SKM-1 (cell line): ENCODE data around the gene PRKAR1B.

ENCODE experiments used
- DNase-seq: peaks from one replicate; lab custom pipeline; 2025; ENCODE audit not compliant: unreplicated experiment; lab: John Stamatoyannopoulos, UW

The PRKAR1B gene

GRCh38 chr7:594212-594913 lies 132.7 kb downstream of the PRKAR1B start:
- DNase-seq: no peak

DNA sequence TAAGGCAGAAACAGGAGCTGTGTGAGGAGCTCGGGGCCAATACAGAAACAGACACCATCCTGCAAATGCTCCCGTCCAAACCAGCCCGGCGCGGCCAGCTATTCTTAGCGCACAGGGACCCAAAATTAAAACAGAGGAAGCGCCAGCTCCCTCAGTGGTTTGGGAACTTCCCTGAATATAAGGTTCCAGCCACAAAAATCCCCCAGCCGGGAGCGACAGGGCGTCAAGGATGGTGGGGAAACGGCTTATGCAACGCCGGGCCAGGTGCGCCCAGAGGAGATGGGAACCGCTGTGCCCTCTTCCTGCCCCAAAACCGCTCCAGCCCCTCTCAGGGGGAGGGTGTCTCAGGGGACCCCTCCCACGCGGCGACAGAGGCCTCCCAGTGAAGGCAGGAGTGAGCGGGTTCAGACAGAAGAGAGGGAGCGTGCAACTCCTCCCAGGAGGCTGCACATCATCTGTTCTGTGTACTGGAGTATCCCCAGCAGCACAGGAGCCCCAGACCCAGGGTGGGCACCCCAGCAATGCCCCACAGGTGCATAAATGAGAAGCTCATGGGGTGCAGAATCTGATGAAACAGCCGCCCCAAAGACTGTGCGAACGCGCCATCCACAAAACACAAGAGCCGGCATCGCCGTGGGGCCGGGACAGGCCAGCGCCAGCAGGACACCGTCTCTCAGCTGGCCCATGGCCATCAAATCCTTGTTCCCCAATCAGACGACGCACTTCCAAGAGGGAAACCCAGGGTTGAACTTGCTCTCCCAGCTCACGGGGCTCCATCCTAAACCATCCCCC lies 133.6 kb downstream of the PRKAR1B start:
- no peak for DNase-seq

DNA sequence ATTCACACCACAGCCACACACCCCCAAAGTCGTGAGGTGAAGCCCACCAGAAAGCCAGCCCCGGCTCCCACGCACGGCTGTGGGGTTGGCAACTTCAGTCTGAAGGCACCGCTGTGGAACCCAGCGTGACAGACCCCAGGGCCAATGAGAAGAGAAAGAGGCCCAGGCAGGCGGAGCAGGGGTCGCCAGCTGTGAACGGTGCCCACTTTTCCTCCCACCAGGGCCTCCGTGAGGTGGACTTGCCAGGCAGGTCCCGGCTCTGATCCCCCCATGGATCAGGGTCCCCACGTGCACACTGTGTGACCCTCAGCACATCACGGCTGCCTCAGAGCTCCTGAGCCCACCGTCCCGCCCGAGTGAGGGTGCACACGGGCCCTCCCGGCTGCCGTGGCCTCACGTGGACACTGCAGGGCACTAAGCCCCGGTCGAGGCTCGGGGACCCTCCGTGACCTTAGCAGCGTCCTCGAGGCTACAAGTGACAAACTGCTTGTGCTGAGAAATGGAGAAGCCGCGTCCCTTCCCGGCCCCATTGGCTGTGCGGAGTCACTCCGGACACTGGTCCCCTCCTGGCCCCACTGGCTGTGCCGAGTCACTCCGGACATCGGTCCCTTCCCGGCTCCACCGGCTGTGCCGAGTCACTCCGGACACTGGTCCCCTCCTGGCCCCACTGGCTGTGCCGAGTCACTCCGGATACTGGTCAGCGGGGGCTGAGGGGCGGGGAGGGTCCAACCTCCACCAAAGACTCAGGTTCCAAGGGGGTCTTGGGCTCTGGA lies 135.0 kb downstream of the PRKAR1B start:
- DNase-seq: no peak

GRCh38 chr7:590731-591551 lies 136.1 kb downstream of the PRKAR1B start:
- no peak for DNase-seq

DNA sequence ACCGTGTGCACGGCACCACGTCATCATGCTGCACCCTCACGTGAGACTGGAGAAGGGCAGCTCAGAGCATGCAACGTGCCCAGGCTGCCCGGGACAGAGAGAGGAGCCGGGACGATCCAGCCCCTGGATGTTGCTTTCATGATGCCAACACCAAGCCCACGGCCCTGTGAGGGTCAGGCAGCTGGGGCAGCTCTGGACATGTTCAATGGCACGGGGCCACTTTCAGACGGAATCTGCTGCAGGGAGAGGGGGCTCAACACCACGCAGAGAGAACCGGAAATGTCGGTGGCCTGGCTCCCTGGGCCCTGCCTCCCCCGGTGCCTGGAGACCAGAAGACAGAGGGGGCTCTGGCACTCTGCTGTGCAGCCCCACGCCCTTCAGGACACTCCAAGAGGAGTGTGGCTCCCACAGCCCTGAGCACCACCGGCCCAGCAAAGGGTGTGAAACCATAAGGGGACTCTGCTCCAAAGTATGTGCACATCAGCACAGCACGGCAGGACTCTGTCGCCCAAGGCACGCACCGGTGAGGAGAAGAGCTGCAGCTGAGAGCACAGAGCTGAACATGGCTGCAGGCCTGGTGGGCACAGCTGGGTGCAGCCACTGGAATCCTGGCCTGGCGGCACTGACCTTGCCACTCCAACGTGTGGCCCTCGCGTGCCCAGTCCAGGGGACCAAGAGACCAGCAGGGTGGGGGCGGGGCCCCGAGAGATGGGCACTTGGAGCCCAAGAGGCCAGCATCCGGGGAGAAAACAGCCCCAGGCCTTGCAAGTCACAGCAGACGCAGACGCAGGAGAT lies 137.1 kb downstream of the PRKAR1B start:
- no peak for DNase-seq

GRCh38 chr7:587767-588166 lies 139.3 kb downstream of the PRKAR1B start:
- no peak for DNase-seq

GRCh38 chr7:586494-586893 lies 140.6 kb downstream of the PRKAR1B start:
- DNase-seq: no peak

GRCh38 chr7:585873-586272 lies 141.2 kb downstream of the PRKAR1B start:
- DNase-seq: no peak

- DNase-seq: no peak
These were observed 141.8 kb downstream of the PRKAR1B start for GRCh38 chr7:585229-585711.

DNA sequence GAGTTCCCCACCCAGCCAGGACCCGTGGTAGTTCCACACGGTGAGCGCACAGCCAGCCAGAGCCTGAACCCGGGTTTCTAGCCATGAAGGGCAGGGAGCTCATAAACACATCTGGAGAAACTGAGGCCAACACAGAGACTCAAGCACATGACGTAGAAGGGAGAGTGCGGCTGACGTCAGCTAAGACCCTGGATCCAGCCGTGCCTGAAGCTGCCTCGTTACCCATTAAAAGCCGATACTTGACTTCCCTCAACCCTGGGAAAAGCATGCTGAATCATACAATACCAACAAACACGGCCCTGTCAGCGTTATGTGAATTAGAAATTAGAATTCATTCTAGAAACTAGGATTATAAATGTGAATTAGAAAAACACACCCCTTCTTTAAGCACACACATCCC lies 142.3 kb downstream of the PRKAR1B start:
- no peak for DNase-seq

GRCh38 chr7:584122-584465 lies 143.0 kb downstream of the PRKAR1B start:
- DNase-seq: no peak

DNA sequence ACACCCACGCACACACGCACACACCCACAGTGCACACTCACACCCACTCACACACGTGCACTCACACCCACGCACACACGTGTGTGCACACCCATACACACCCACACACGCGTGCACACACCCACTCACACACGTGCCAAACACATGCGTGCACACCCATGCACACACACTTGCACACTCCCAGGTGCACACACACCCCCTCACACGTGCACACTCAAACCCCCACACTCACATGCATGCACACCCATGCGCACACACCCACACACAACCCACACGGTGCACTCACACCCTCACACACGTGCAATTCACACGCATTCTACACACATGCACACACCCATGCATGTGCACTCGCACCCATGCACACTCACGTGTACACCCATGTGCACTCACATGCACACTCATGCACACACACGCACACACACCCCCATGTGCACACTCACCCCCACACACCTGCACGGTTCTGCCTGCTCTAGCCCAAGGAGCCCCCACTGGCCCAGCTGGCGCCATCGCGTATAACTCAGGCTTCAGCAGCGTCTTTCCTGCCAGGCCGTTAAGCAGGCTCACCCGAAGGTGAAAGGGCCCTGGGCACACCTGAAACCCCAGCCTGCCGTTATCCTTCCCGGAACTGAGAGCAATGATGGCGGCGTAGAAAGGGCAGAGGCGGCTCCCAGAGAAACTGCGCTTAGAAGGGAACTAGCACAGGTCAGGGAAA lies 143.5 kb downstream of the PRKAR1B start:
- no peak for DNase-seq

GRCh38 chr7:582931-583330 lies 144.2 kb downstream of the PRKAR1B start:
- no peak for DNase-seq

GRCh38 chr7:582081-582835 lies 144.8 kb downstream of the PRKAR1B start:
- no peak for DNase-seq

DNA sequence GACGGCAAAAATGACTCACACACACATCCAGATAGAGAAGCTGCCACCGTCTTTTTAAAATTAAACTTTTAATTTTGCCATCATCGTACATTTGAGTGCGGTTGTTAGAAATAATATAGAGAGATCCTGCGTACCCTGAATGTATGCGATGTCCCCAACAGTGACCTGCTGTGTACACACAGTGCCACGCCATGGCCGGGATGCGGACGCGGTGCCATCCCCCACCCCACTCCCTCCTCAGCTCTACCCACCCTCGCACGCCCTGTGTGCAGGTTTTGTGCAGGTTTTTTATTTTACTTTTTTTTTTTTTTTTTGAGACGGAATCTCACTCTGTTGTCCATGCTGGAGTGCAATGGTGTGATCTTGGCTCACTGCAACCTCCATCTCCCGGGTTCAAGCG lies 148.7 kb downstream of the PRKAR1B start:
- DNase-seq: no peak

DNA sequence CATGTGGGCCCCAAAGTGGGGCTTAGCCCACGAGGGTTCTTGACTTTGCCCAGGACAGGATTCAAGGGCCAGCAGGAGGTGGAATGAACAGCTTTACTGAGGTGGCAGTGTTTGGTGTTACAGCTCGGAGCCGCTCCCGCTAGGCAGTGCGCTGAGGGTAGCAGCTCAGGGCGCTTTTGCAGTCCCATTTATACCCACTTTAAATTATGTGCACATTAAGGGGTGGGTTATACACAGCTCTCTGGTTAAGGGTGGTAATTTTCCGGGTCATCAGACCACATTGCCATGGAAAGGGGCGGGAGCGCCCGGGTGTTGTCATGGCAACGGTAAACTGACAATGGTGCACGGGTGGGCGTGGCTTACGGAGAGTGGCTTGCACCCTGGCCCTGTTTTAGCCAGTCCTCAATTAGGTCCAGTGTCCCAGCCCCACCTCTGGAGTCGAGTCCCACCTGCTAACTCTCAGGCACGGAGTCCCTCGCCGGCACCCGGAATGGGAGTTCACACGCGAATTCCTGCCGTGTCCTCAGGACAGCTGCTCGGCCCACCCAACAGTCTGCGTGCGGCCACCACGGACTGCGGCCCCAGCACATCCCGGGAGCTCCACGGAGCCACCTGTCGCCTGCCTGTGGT lies 149.2 kb downstream of the PRKAR1B start:
- DNase-seq: no peak

GRCh38 chr7:577278-577665 lies 149.8 kb downstream of the PRKAR1B start:
- no peak for DNase-seq

DNA sequence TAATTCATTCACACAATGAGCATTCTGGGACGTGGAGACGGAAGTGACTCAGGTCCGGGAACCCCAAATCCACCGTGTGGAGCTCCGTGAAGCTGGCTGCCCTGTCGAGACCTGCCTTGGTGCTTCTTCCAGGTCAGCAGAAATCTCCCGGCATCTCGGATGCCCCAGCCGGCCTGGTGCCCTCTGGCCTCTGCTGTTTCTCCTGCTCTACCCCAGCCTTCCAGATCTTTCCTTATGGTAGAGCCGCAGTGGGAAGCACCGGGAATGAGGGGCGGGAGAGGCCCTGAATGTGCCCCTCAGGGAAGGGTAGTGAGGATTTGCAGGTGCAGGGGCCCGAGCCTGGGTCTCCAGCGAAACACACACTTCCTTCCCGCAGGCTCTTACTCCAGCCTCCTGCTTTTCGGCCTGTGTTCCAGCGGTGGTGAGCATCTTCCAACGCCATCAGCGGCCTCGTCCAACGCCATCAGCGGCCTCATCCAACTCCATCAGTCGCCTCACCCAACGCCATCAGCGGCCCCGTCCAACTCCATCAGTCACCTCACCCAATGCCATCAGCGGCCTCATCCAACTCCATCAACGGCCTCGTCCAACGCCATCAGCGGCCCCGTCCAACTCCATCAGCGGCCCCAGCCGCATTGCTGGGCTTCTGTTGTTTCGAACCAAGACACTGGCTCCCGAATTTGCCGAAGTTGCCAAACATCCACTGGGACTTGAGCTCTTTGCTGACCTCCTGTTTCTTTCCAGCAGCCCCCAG lies 150.4 kb downstream of the PRKAR1B start:
- DNase-seq: no peak
